ENCODE measurements around the gene CGNL1.

CGNL1 gene

DNA sequence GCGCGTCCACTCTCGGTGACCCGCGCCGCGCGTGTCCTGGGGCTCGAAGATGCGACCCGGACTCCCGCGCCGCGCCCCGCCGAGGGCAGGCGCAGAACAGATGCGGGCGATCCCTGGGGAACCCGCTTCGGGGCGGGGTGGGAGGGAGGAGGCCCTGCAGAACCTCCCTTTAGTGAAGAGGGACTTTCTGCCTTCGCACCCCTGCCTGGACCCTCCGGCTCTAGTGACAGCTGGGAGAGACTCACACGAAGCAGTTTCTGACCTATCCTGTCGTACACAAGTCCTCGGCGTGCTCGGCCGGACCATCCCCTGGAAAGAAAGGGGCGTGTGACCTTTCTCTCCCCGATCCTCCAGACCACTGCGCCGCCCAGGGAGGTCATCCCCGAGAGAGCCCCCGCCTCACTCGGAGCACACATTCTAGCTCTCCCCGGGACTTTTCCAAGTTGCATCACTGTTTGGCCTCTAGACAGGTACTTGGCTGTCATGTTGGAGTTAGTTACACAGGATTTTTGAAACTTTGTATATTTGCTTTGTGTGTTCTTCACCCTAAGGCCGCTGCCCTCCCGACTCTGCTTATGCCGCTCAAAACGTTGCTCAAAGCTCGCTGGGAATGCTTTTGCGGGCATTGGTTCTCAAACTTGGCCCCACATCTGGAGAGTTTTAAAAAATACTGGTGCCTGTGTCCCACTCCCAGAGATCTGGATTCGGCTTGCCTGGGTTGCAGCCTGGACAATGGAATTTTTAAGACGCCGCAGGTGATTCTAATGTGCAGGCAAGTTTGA, 582 bp downstream of the CGNL1 start:
- H3K9me2 ChIP-seq (replicated peaks; ENCODE audit: insufficient read depth, low read length): no peaks in the 10 kb centered on the region
- no peaks in the 10 kb centered on the region for H4K20me1 ChIP-seq (ENCODE audit: insufficient read depth, low read length)
- H3K4me3 ChIP-seq (ENCODE audit: low read length): no peak overlapping the region
- H3K4me1 ChIP-seq (ENCODE audit: low read length): no peaks in the 10 kb centered on the region
- no peaks in the 10 kb centered on the region for H3K36me3 ChIP-seq (replicated peaks; ENCODE audit: insufficient read depth, low read length)
- no peak overlapping the region for H3K27ac ChIP-seq (ENCODE audit: low read length)
- H3K79me2 ChIP-seq (ENCODE audit: low read length): no peaks in the 10 kb centered on the region
- no peaks in the 10 kb centered on the region for H3K9me3 ChIP-seq (replicated peaks; ENCODE audit: insufficient read depth, low read length)
- no peak overlapping the region for H2AFZ ChIP-seq (ENCODE audit: low read length)
- no peak overlapping the region for H3K4me2 ChIP-seq (ENCODE audit: low read depth, low read length)
- 0 out of 2 replicates have a peak, but pooled peaks cover 5% of the 10 kb centered on the region for H3K27me3 ChIP-seq (replicated peaks; ENCODE audit: insufficient read depth, low read length)
- TF ChIP-seq, protein P1, sequence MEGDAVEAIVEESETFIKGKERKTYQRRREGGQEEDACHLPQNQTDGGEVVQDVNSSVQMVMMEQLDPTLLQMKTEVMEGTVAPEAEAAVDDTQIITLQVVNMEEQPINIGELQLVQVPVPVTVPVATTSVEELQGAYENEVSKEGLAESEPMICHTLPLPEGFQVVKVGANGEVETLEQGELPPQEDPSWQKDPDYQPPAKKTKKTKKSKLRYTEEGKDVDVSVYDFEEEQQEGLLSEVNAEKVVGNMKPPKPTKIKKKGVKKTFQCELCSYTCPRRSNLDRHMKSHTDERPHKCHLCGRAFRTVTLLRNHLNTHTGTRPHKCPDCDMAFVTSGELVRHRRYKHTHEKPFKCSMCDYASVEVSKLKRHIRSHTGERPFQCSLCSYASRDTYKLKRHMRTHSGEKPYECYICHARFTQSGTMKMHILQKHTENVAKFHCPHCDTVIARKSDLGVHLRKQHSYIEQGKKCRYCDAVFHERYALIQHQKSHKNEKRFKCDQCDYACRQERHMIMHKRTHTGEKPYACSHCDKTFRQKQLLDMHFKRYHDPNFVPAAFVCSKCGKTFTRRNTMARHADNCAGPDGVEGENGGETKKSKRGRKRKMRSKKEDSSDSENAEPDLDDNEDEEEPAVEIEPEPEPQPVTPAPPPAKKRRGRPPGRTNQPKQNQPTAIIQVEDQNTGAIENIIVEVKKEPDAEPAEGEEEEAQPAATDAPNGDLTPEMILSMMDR (IDR thresholded peaks at IDR 0.05; ENCODE audit: low read length): no peak
- no peak overlapping the region for H3K9ac ChIP-seq (ENCODE audit: low read length)
- no peak for DNase-seq
- H3F3A ChIP-seq (ENCODE audit: insufficient read depth, low read length): no peaks in the 10 kb centered on the region

DNA sequence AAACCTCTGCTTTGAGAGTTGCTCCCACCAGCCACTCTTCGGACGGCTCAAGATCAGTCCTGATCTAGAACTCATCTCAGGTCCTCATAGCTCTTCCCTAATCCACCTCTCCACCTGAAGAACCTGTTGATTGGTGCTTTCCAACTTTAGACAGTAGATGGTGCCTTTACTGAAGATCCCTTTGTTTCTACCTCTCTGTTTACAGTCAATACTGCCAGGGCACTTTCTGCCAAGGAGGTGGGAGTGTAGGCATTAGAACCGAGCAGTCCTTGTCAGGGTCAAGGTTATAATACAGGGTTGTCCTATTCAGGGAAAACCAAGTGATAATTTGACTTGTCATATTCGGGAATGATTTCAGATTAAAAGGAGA, 1.2 kb downstream of the CGNL1 start:
- Histone ChIP-seq H4K20me1 (ENCODE audit: insufficient read depth, low read length) (no peaks in the 10 kb centered on the region), H3K27ac (ENCODE audit: low read length) (no peak overlapping the region), H3K27me3 (replicated peaks; ENCODE audit: insufficient read depth, low read length) (0 out of 2 replicates have a peak, but pooled peaks cover 5% of the 10 kb centered on the region), H2AFZ (ENCODE audit: low read length) (no peak overlapping the region), H3K9ac (ENCODE audit: low read length) (no peak overlapping the region), H3K4me2 (ENCODE audit: low read depth, low read length) (no peak overlapping the region), H3K9me3 (replicated peaks; ENCODE audit: insufficient read depth, low read length) (no peaks in the 10 kb centered on the region), H3K9me2 (replicated peaks; ENCODE audit: insufficient read depth, low read length) (no peaks in the 10 kb centered on the region), H3K79me2 (ENCODE audit: low read length) (no peaks in the 10 kb centered on the region), H3K4me3 (ENCODE audit: low read length) (no peak overlapping the region), H3K4me1 (ENCODE audit: low read length) (no peaks in the 10 kb centered on the region), H3F3A (ENCODE audit: insufficient read depth, low read length) (no peaks in the 10 kb centered on the region), H3K36me3 (replicated peaks; ENCODE audit: insufficient read depth, low read length) (no peaks in the 10 kb centered on the region)
- DNase-seq: no peak
- TF ChIP-seq EZH2phosphoT487 (IDR thresholded peaks at IDR 0.05; ENCODE audit: low read length) (no peak), EZH2 (optimal IDR thresholded peaks at IDR 0.05; ENCODE audit: low read depth, low read length) (no peak)
- TF ChIP-seq, protein P1 (IDR thresholded peaks at IDR 0.05; ENCODE audit: low read length): no peak

DNA sequence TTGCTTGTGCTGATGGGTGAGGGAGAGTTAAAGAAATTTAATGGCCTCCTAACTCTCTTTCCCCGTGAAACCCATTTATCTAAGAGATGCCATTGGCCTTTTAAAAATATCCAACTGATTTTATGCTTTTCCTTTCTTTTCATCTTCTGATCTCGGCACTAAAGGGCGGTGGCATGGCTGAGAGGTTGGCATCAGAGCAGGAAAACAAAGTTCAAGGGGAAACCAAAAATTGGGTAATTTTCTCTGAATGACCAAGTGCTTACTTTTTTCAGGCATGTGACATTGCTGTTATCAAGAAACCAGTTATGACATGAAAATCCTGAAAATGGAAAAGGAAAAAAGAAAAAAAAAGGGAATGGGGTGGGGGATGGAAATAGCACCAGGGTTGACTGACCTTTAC, 3.2 kb downstream of the CGNL1 start:
- no peak for TF ChIP-seq EZH2phosphoT487 (IDR thresholded peaks at IDR 0.05; ENCODE audit: low read length)
- TF ChIP-seq EZH2 (optimal IDR thresholded peaks at IDR 0.05; ENCODE audit: low read depth, low read length): no peak
- Histone ChIP-seq H3K4me2 (ENCODE audit: low read depth, low read length) (no peak overlapping the region), H3K27me3 (replicated peaks; ENCODE audit: insufficient read depth, low read length) (0 out of 2 replicates have a peak, but pooled peaks cover 5% of the 10 kb centered on the region), H3K27ac (ENCODE audit: low read length) (no peak overlapping the region), H3K4me3 (ENCODE audit: low read length) (no peak overlapping the region), H3K79me2 (ENCODE audit: low read length) (no peaks in the 10 kb centered on the region), H3K9me2 (replicated peaks; ENCODE audit: insufficient read depth, low read length) (no peaks in the 10 kb centered on the region), H3K9me3 (replicated peaks; ENCODE audit: insufficient read depth, low read length) (no peaks in the 10 kb centered on the region), H3F3A (ENCODE audit: insufficient read depth, low read length) (no peaks in the 10 kb centered on the region), H3K4me1 (ENCODE audit: low read length) (no peaks in the 10 kb centered on the region), H3K9ac (ENCODE audit: low read length) (no peak overlapping the region), H4K20me1 (ENCODE audit: insufficient read depth, low read length) (no peaks in the 10 kb centered on the region), H2AFZ (ENCODE audit: low read length) (no peak overlapping the region), H3K36me3 (replicated peaks; ENCODE audit: insufficient read depth, low read length) (no peaks in the 10 kb centered on the region)
- DNase-seq: no peak

DNA sequence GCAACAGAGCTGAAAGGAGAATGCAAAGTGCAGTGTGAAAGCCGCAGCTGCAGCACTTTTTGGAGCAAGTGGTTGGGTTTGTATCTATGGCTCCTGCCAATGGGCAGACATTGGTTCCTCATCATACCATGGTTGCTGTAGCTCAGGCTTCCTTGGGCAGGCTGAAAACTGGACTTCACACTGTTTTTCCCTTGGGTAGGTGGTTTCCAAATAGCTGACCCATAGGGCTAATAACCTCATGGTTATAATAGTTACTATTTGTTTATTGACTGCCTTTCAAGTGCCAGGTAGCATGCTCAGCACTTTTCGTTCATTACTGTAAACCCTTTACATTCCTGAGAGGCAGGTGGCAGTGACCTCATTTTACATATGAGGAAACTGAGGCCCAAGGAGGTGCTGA, 4.5 kb downstream of the CGNL1 start:
- H2AFZ ChIP-seq (ENCODE audit: low read length): no peak overlapping the region
- DNase-seq: no peak
- H3K4me1 ChIP-seq (ENCODE audit: low read length): no peaks in the 10 kb centered on the region

More for the DNA sequence above, 4.5 kb downstream of the CGNL1 start:
- Histone ChIP-seq H3K9me3 (replicated peaks; ENCODE audit: insufficient read depth, low read length) (no peaks in the 10 kb centered on the region), H3K4me2 (ENCODE audit: low read depth, low read length) (no peak overlapping the region), H4K20me1 (ENCODE audit: insufficient read depth, low read length) (no peaks in the 10 kb centered on the region), H3K27me3 (replicated peaks; ENCODE audit: insufficient read depth, low read length) (0 out of 2 replicates have a peak, but pooled peaks cover 5% of the 10 kb centered on the region), H3K9ac (ENCODE audit: low read length) (no peak overlapping the region), H3K4me3 (ENCODE audit: low read length) (no peak overlapping the region), H3K9me2 (replicated peaks; ENCODE audit: insufficient read depth, low read length) (no peaks in the 10 kb centered on the region), H3K36me3 (replicated peaks; ENCODE audit: insufficient read depth, low read length) (no peaks in the 10 kb centered on the region), H3K27ac (ENCODE audit: low read length) (no peak overlapping the region), H3K79me2 (ENCODE audit: low read length) (no peaks in the 10 kb centered on the region), H3F3A (ENCODE audit: insufficient read depth, low read length) (no peaks in the 10 kb centered on the region)
- TF ChIP-seq, protein P1 (IDR thresholded peaks at IDR 0.05; ENCODE audit: low read length): no peak
- TF ChIP-seq EZH2phosphoT487 (IDR thresholded peaks at IDR 0.05; ENCODE audit: low read length) (no peak), EZH2 (optimal IDR thresholded peaks at IDR 0.05; ENCODE audit: low read depth, low read length) (no peak)
